Uterus (tissue), 2 donors: ENCODE data around the gene SRPK2.

Experiments used
- POLR2A ChIP-seq, 2 donors: fragments of 450-650 bp; IDR thresholded peaks; one replicate each; pipeline ENCODE4 v1.6.1; 2016; ENCODE audit warnings: antibody characterized with exemption in 2 of 2, mild to moderate bottlenecking in 1 of 2, moderate library complexity in 1 of 2
- TF ChIP-seq, protein P1 (sequence below), 4 experiments: fragments of 200-600 bp in 2 of 4; fragments of 450-650 bp in 2 of 4; sonication (generic) in 2 of 4; IDR thresholded peaks; one replicate each; pipeline ENCODE4 v1.5.1; 2016 to 2019; ENCODE audit warnings: antibody characterized with exemption in 4 of 4, mild to moderate bottlenecking in 2 of 4, moderate library complexity in 1 of 4

DNA sequence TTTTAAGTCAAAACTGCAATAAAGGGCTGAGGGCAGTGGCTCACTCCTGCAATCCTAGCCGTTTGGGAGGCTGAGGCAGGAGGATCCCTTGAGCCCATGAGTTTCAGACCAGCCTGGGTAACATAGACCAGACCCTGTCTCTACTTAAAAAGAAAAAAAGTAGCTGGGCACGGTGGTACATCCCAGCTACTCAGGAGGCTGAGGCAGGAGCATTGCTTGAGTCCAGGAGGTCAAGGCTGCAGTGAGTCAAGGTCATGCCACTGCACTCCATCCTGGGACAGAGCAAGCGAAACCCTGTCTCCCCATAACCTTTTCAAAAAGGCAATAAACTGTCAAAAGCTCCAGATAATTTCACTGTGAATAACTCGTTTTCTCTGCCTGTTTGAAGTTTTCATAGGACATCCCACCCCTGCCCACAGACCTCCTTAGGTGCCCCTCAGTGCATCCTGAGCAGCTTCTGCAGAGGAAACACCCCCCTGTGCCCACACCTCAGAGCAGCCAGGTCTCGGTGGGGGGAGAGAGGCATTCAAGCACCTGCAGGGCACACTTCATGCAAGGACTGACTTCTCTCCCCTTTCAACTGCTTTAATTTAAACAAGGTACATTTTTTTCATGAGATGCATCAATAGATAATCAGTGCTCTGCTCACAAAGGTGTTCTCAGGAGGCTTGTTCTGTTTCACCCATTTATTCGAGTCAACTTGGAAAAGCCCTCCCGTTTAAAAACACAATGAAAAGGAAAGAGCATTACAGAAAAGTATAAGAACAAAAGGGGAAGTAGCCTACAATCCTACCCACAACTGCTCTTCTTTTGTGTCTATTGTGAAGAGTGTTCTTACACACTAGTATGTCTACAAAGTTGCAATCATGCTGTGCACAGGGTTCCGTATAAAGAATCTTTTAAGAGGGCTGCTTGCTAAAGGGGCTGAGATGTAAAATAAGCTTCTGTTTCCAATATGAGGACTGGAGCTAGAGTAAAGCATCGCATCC lies 269.8 kb downstream of the SRPK2 start:
- TF ChIP-seq, protein P1, sequence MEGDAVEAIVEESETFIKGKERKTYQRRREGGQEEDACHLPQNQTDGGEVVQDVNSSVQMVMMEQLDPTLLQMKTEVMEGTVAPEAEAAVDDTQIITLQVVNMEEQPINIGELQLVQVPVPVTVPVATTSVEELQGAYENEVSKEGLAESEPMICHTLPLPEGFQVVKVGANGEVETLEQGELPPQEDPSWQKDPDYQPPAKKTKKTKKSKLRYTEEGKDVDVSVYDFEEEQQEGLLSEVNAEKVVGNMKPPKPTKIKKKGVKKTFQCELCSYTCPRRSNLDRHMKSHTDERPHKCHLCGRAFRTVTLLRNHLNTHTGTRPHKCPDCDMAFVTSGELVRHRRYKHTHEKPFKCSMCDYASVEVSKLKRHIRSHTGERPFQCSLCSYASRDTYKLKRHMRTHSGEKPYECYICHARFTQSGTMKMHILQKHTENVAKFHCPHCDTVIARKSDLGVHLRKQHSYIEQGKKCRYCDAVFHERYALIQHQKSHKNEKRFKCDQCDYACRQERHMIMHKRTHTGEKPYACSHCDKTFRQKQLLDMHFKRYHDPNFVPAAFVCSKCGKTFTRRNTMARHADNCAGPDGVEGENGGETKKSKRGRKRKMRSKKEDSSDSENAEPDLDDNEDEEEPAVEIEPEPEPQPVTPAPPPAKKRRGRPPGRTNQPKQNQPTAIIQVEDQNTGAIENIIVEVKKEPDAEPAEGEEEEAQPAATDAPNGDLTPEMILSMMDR (IDR thresholded peaks at IDR 0.05): no peak
- TF ChIP-seq POLR2A (IDR thresholded peaks at IDR 0.05): no peak
